ENCODE results near the gene ZNF19. TPM values are rescaled to one million over a fixed set of nuclear protein-coding genes. Genes with fewer than 3 reads are reported as not detected.

Gene ZNF19
- total RNA-seq, 5 donors from 2014 or later (not counting 1 experiment from before 2014, with no cell fraction given): 6.9 to 9.4 (median 8.4) TPM

- peaks cover 2 to 66% of the 10 kb centered on the region in 2 experiments for H3K27me3 ChIP-seq (replicated peaks in 1 of 2; ENCODE audit: control insufficient read depth in 2 of 2, extremely low read depth in 1 of 2, insufficient read depth in 2 of 2, low read length in 1 of 2)
- H3K4me1 ChIP-seq (ENCODE audit: control insufficient read depth in 1 of 2, extremely low read depth in 1 of 2, insufficient read depth in 2 of 2, low read length in 2 of 2): peaks cover 0 to 14% of the 10 kb centered on the region in 2 experiments
- H3K9me3 Mint-ChIP-seq: no peaks in the 10 kb centered on the region
- H3K36me3 Mint-ChIP-seq: no peaks in the 10 kb centered on the region
- H3K36me3 ChIP-seq (ENCODE audit: control insufficient read depth in 2 of 2, extremely low read depth in 1 of 2, insufficient read depth in 1 of 2, low read length in 1 of 2): no peaks in the 10 kb centered on the region
- no peak overlapping the region for H3K27ac Mint-ChIP-seq
- DNase-seq (no peak), ATAC-seq (replicated peaks in 1 of 4) (no peak)
- no peaks in the 10 kb centered on the region for H3K9me3 ChIP-seq
- H3K4me3 ChIP-seq (ENCODE audit: control insufficient read depth in 1 of 2, extremely low read depth in 1 of 2, low read length in 1 of 2): no peak overlapping the region
- POLR2A ChIA-PET: no interaction called here
- H3K27me3 Mint-ChIP-seq: peaks cover 47 to 73% of the 10 kb centered on the region in 2 donors
- CTCF ChIA-PET: no interaction called here
- no peak overlapping the region for H3K27ac ChIP-seq (ENCODE audit: low read length)
- H3K4me1 Mint-ChIP-seq: peaks cover 0 to 7% (median 5%) of the 10 kb centered on the region in 3 donors
- no peak overlapping the region for H3K4me3 Mint-ChIP-seq
These were observed 60.7 kb downstream of the ZNF19 start for GRCh38 chr16:71428385-71428784.

GRCh38 chr16:71426880-71427615, 62.1 kb downstream of the ZNF19 start:
- peaks cover 0 to 7% (median 5%) of the 10 kb centered on the region in 3 donors for H3K4me1 Mint-ChIP-seq
- no peaks in the 10 kb centered on the region for H3K36me3 ChIP-seq (ENCODE audit: control insufficient read depth in 2 of 2, extremely low read depth in 1 of 2, insufficient read depth in 1 of 2, low read length in 1 of 2)
- no peaks in the 10 kb centered on the region for H3K9me3 Mint-ChIP-seq
- peaks cover 2 to 67% of the 10 kb centered on the region in 2 experiments for H3K27me3 ChIP-seq (replicated peaks in 1 of 2; ENCODE audit: control insufficient read depth in 2 of 2, extremely low read depth in 1 of 2, insufficient read depth in 2 of 2, low read length in 1 of 2)
- ChIA-PET POLR2A (no interaction called here), CTCF (interaction anchor here in 1 of 2 donors (0.6 kb wide), 1 partner anchor 72 kb away, joined by 3 read pairs; no protein-coding TSS in a partner anchor)
- H3K27ac ChIP-seq (ENCODE audit: low read length): no peak overlapping the region
- 68% methylated on average over 8 of the region's 12 CpGs for WGBS (ENCODE audit: insufficient coverage)
- H3K36me3 Mint-ChIP-seq: no peaks in the 10 kb centered on the region
- DNase-seq (no peak), ATAC-seq (replicated peaks in 1 of 4) (no peak)
- H3K4me1 ChIP-seq (ENCODE audit: control insufficient read depth in 1 of 2, extremely low read depth in 1 of 2, insufficient read depth in 2 of 2, low read length in 2 of 2): peaks cover 0 to 14% of the 10 kb centered on the region in 2 experiments
- no peak overlapping the region for H3K27ac Mint-ChIP-seq
- H3K4me3 Mint-ChIP-seq: peak overlapping the region in 1 of 3 donors; percentile 34
- no peak overlapping the region for H3K4me3 ChIP-seq (ENCODE audit: control insufficient read depth in 1 of 2, extremely low read depth in 1 of 2, low read length in 1 of 2)
- peaks cover 43 to 74% of the 10 kb centered on the region in 2 donors for H3K27me3 Mint-ChIP-seq
- H3K9me3 ChIP-seq: no peaks in the 10 kb centered on the region

DNA sequence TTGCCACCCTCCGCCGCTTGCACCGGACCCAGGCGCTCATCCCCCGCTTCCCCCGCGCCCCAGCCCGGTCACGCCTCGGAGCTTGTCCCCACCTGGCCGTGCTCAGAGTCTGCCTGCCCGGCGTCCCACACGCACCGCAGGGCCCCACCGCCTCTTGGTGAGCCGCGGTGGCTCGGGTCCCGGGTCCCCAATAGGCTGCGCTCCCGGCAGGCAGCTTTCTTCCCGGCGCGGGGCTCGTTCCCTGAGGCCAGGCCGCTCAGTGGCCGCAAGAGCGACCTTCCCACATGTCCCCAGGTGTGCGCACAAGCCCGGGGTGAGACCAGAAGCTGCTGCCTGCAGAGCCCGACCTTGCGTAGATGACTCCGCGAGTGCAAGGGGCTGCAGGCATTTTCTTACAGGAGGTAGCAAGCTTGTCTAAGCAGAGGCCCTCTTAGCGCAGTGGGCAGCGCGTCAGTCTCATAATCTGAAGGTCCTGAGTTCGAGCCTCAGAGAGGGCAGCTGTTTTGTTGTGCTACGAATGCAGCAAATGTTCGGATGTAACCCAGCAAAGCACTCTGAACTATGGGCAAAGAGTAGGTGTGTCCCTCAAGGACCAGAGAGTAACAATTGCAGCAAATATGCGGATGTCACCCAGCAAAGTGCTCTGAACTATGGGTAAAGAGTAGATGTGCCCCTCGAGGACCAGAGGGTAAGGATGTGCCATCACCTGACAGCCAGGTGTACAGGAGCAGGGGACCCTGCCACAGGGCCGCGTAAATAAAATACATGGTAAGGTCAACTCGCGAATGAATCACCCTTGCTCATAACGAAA, 62.9 kb downstream of the ZNF19 start:
- H3K27ac Mint-ChIP-seq: no peak overlapping the region
- H3K4me3 Mint-ChIP-seq: peak overlapping the region in 2 of 3 donors; percentile 34 to 35
- H3K27me3 Mint-ChIP-seq: peaks cover 43 to 67% of the 10 kb centered on the region in 2 donors
- H3K9me3 Mint-ChIP-seq: no peaks in the 10 kb centered on the region
- ChIA-PET POLR2A (no interaction called here), CTCF (interaction anchor here in 1 of 2 donors (0.6 kb wide), 1 partner anchor 12 kb away, joined by 3 read pairs; no protein-coding TSS in a partner anchor)
- DNase-seq (peak in 20 of 35 experiments; percentile 7 to 79 (median 24)), ATAC-seq (replicated peaks in 1 of 4) (peak in 2 of 4 experiments; percentile 37 to 67)
- WGBS (ENCODE audit: insufficient coverage): 6% methylated on average over 43 of the region's 48 CpGs
- Histone ChIP-seq H3K9me3 (no peaks in the 10 kb centered on the region), H3K4me3 (ENCODE audit: control insufficient read depth in 1 of 2, extremely low read depth in 1 of 2, low read length in 1 of 2) (no peak overlapping the region), H3K27me3 (replicated peaks in 1 of 2; ENCODE audit: control insufficient read depth in 2 of 2, extremely low read depth in 1 of 2, insufficient read depth in 2 of 2, low read length in 1 of 2) (peaks cover 2 to 64% of the 10 kb centered on the region in 2 experiments), H3K4me1 (ENCODE audit: control insufficient read depth in 1 of 2, extremely low read depth in 1 of 2, insufficient read depth in 2 of 2, low read length in 2 of 2) (peaks cover 0 to 14% of the 10 kb centered on the region in 2 experiments), H3K36me3 (ENCODE audit: control insufficient read depth in 2 of 2, extremely low read depth in 1 of 2, insufficient read depth in 1 of 2, low read length in 1 of 2) (no peaks in the 10 kb centered on the region), H3K27ac (ENCODE audit: low read length) (no peak overlapping the region)
- H3K36me3 Mint-ChIP-seq: no peaks in the 10 kb centered on the region
- peaks cover 0 to 7% (median 5%) of the 10 kb centered on the region in 3 donors for H3K4me1 Mint-ChIP-seq

- POLR2A ChIA-PET: no interaction called here
- Mint-ChIP-seq H3K27me3 (peaks cover 44 to 65% of the 10 kb centered on the region in 2 donors), H3K9me3 (no peaks in the 10 kb centered on the region), H3K4me3 (no peak overlapping the region), H3K27ac (no peak overlapping the region), H3K36me3 (no peaks in the 10 kb centered on the region), H3K4me1 (peaks cover 0 to 7% (median 5%) of the 10 kb centered on the region in 3 donors)
- no peak for ATAC-seq (replicated peaks in 1 of 4)
- H3K4me3 ChIP-seq (ENCODE audit: control insufficient read depth in 1 of 2, extremely low read depth in 1 of 2, low read length in 1 of 2): no peak overlapping the region
- DNase-seq: no peak
- peaks cover 2 to 61% of the 10 kb centered on the region in 2 experiments for H3K27me3 ChIP-seq (replicated peaks in 1 of 2; ENCODE audit: control insufficient read depth in 2 of 2, extremely low read depth in 1 of 2, insufficient read depth in 2 of 2, low read length in 1 of 2)
- peaks cover 0 to 14% of the 10 kb centered on the region in 2 experiments for H3K4me1 ChIP-seq (ENCODE audit: control insufficient read depth in 1 of 2, extremely low read depth in 1 of 2, insufficient read depth in 2 of 2, low read length in 2 of 2)
- 13% methylated on average over 17 of the region's 18 CpGs for WGBS (ENCODE audit: insufficient coverage)
- no peaks in the 10 kb centered on the region for H3K36me3 ChIP-seq (ENCODE audit: control insufficient read depth in 2 of 2, extremely low read depth in 1 of 2, insufficient read depth in 1 of 2, low read length in 1 of 2)
- H3K27ac ChIP-seq (ENCODE audit: low read length): no peak overlapping the region
- CTCF ChIA-PET: no interaction called here
- H3K9me3 ChIP-seq: no peaks in the 10 kb centered on the region
These were observed 63.4 kb downstream of the ZNF19 start for GRCh38 chr16:71425746-71426068.

GRCh38 chr16:71424626-71425025, 64.5 kb downstream of the ZNF19 start:
- WGBS (ENCODE audit: insufficient coverage): 40% methylated on average over 1 of the region's 6 CpGs
- CTCF ChIA-PET: no interaction called here
- Histone ChIP-seq H3K27me3 (replicated peaks in 1 of 2; ENCODE audit: control insufficient read depth in 2 of 2, extremely low read depth in 1 of 2, insufficient read depth in 2 of 2, low read length in 1 of 2) (peaks cover 2 to 56% of the 10 kb centered on the region in 2 experiments), H3K9me3 (no peaks in the 10 kb centered on the region), H3K4me3 (ENCODE audit: control insufficient read depth in 1 of 2, extremely low read depth in 1 of 2, low read length in 1 of 2) (no peak overlapping the region), H3K36me3 (ENCODE audit: control insufficient read depth in 2 of 2, extremely low read depth in 1 of 2, insufficient read depth in 1 of 2, low read length in 1 of 2) (no peaks in the 10 kb centered on the region), H3K27ac (ENCODE audit: low read length) (no peak overlapping the region), H3K4me1 (ENCODE audit: control insufficient read depth in 1 of 2, extremely low read depth in 1 of 2, insufficient read depth in 2 of 2, low read length in 2 of 2) (peaks cover 0 to 14% of the 10 kb centered on the region in 2 experiments)
- Mint-ChIP-seq H3K36me3 (no peaks in the 10 kb centered on the region), H3K4me1 (peaks cover 0 to 7% (median 5%) of the 10 kb centered on the region in 3 donors), H3K9me3 (no peaks in the 10 kb centered on the region), H3K4me3 (no peak overlapping the region), H3K27ac (no peak overlapping the region), H3K27me3 (peaks cover 40 to 62% of the 10 kb centered on the region in 2 donors)
- no peak for DNase-seq
- ATAC-seq (replicated peaks in 1 of 4): no peak
- POLR2A ChIA-PET: no interaction called here

- 68% methylated on average over 6 of the region's 7 CpGs for WGBS (ENCODE audit: insufficient coverage)
- Mint-ChIP-seq H3K4me3 (no peak overlapping the region), H3K9me3 (no peaks in the 10 kb centered on the region), H3K36me3 (no peaks in the 10 kb centered on the region), H3K27ac (no peak overlapping the region), H3K27me3 (peaks cover 36 to 57% of the 10 kb centered on the region in 2 donors), H3K4me1 (peaks cover 0 to 7% (median 5%) of the 10 kb centered on the region in 3 donors)
- Histone ChIP-seq H3K9me3 (no peaks in the 10 kb centered on the region), H3K27ac (ENCODE audit: low read length) (no peak overlapping the region), H3K4me1 (ENCODE audit: control insufficient read depth in 1 of 2, extremely low read depth in 1 of 2, insufficient read depth in 2 of 2, low read length in 2 of 2) (peaks cover 0 to 14% of the 10 kb centered on the region in 2 experiments), H3K4me3 (ENCODE audit: control insufficient read depth in 1 of 2, extremely low read depth in 1 of 2, low read length in 1 of 2) (no peak overlapping the region), H3K36me3 (ENCODE audit: control insufficient read depth in 2 of 2, extremely low read depth in 1 of 2, insufficient read depth in 1 of 2, low read length in 1 of 2) (no peaks in the 10 kb centered on the region), H3K27me3 (replicated peaks in 1 of 2; ENCODE audit: control insufficient read depth in 2 of 2, extremely low read depth in 1 of 2, insufficient read depth in 2 of 2, low read length in 1 of 2) (peaks cover 2 to 57% of the 10 kb centered on the region in 2 experiments)
- no peak for DNase-seq
- ChIA-PET POLR2A (no interaction called here), CTCF (interaction anchor here in 1 of 2 donors (0.7 kb wide), 1 partner anchor 553 kb away, joined by 8 read pairs; no protein-coding TSS in a partner anchor)
- ATAC-seq (replicated peaks in 1 of 4): no peak
These were observed 65.3 kb downstream of the ZNF19 start for GRCh38 chr16:71423865-71424264.
